Measurements from ENCODE around the gene NDE1. TPM values are rescaled to one million over a fixed set of nuclear protein-coding genes. Genes with fewer than 3 reads are reported as not detected.

Gene NDE1
- total and polyA plus RNA-seq, 2 of the 8 experiments (the other 6 are each of a cell fraction or from before 2014, with no cell fraction given), result 13.3 to 41.3 TPM

GRCh38 chr16:15729152-15729551, 79.1 kb downstream of the NDE1 start:
- no peaks in the 10 kb centered on the region for H3K9me3 ChIP-seq (ENCODE audit: insufficient read depth in 2 of 2, low read depth in 1 of 2, low read length in 1 of 2)
- H2AK5ac ChIP-seq (ENCODE audit: low read depth, low read length), result no peak overlapping the region
- H4K91ac ChIP-seq (replicated peaks; ENCODE audit: insufficient read length, low read length), result no peak overlapping the region
- no peak overlapping the region for H2BK5ac ChIP-seq (ENCODE audit: low read depth, low read length)
- H3K4me3 ChIP-seq (ENCODE audit: extremely low read depth in 1 of 4, insufficient read depth in 2 of 4, low read depth in 3 of 4, low read length in 4 of 4), result no peak overlapping the region
- no peak overlapping the region for H3K56ac ChIP-seq (replicated peaks; ENCODE audit: insufficient read length, low read depth, low read length)
- no peak overlapping the region for H3K14ac ChIP-seq (ENCODE audit: insufficient read length)
- H3K23ac ChIP-seq (ENCODE audit: insufficient read length), result no peak overlapping the region
- H3K4ac ChIP-seq (replicated peaks; ENCODE audit: insufficient read length, low read depth, low read length), result no peak overlapping the region
- 86% methylated on average over 7 of the region's 7 CpGs; no CpG with 5 or more reads in 1 of the 2 experiments for WGBS, 2 experiments (ENCODE audit: extremely low coverage in 1 of 2, insufficient coverage in 1 of 2, insufficient read length in 1 of 2, insufficient replicate concordance in 2 of 2, low coverage in 1 of 2, low lambda C conversion rate in 2 of 2, missing lambda C conversion rate in 1 of 2)
- no peak overlapping the region for H2BK12ac ChIP-seq (ENCODE audit: low read depth, low read length)
- no peak for FAIRE-seq
- no peak overlapping the region for H2BK20ac ChIP-seq (ENCODE audit: low read length)
- no peaks in the 10 kb centered on the region for H4K20me1 ChIP-seq (replicated peaks in 1 of 2; ENCODE audit: control insufficient read depth in 1 of 2, insufficient read depth in 2 of 2, low read length in 2 of 2)
- H3K79me1 ChIP-seq (ENCODE audit: low read depth, low read length), result no peaks in the 10 kb centered on the region
- CTCF ChIA-PET (ENCODE audit: partially characterized antibody), result interaction anchor here (0.6 to 1.8 kb wide), 5 partner anchors 11 to 34 kb away, joined by 3 to 5 read pairs (median 3); no protein-coding TSS in a partner anchor
- H3K4me2 ChIP-seq (ENCODE audit: insufficient read depth in 1 of 2, low read depth in 2 of 2, low read length in 2 of 2), result no peak overlapping the region
- DNase-seq (ENCODE audit: low read depth in 1 of 2, low spot score in 2 of 2), result no peak
- H3K9ac ChIP-seq (replicated peaks in 1 of 4; ENCODE audit: extremely low read depth in 1 of 4, low read depth in 3 of 4, low read length in 3 of 4), result no peak overlapping the region
- no peak overlapping the region for H4K5ac ChIP-seq (ENCODE audit: insufficient read length, low read depth, low read length)
- H3K27ac ChIP-seq (ENCODE audit: low read depth, low read length), result no peak overlapping the region
- H3K4me1 ChIP-seq (replicated peaks in 1 of 4; ENCODE audit: control insufficient read depth in 3 of 4, insufficient read depth in 4 of 4, low read length in 3 of 4), result no peaks in the 10 kb centered on the region
- POLR2A ChIA-PET (ENCODE audit: partially characterized antibody), result interaction anchor here (2.3 kb wide), 1 partner anchor 11 kb away, joined by 7 read pairs; no protein-coding TSS in a partner anchor
- no peaks in the 10 kb centered on the region for H3K79me2 ChIP-seq (ENCODE audit: control insufficient read depth in 1 of 2, insufficient read depth in 2 of 2, low read length in 2 of 2)
- peak overlapping the region; percentile 28; the same call in 1 of the 2 replicates for H4K8ac ChIP-seq (ENCODE audit: extremely low read depth, insufficient read depth, low read length)
- no peak overlapping the region for H2BK15ac ChIP-seq (ENCODE audit: low read length)
- no peaks in the 10 kb centered on the region for H3K23me2 ChIP-seq (ENCODE audit: low read depth, low read length)
- H3K18ac ChIP-seq (ENCODE audit: extremely low read depth, low read length), result no peak overlapping the region
- no peak overlapping the region for H2AFZ ChIP-seq (ENCODE audit: low read length)
- peaks cover 0 to 6% (median 0%) of the 10 kb centered on the region in 4 experiments; a peak in 3 of 8 replicates for H3K36me3 ChIP-seq (ENCODE audit: control insufficient read depth in 2 of 4, insufficient read depth in 4 of 4, low read length in 3 of 4)
- no peak for TF ChIP-seq SUZ12 (IDR thresholded peaks at IDR 0.05; ENCODE audit: low read length)
- no peak for TF ChIP-seq SP2 (IDR thresholded peaks at IDR 0.05; ENCODE audit: low read length)
- TF ChIP-seq POU5F1 (IDR thresholded peaks at IDR 0.05; ENCODE audit: low read depth, low read length), result no peak
- TF ChIP-seq MAX (IDR thresholded peaks at IDR 0.05), result no peak
- TF ChIP-seq JUN (IDR thresholded peaks at IDR 0.05; ENCODE audit: low read depth, low read length), result no peak
- TF ChIP-seq TAF7 (optimal IDR thresholded peaks at IDR 0.05; ENCODE audit: borderline replicate concordance, low read depth, low read length), result no peak
- TF ChIP-seq E2F6 (IDR thresholded peaks at IDR 0.05), result no peak
- TF ChIP-seq, protein P1, sequence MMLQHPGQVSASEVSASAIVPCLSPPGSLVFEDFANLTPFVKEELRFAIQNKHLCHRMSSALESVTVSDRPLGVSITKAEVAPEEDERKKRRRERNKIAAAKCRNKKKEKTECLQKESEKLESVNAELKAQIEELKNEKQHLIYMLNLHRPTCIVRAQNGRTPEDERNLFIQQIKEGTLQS (IDR thresholded peaks at IDR 0.05; ENCODE audit: insufficient read depth, low read depth, low read length), result no peak
- no peak for TF ChIP-seq CREB1 (IDR thresholded peaks at IDR 0.05)
- no peak for TF ChIP-seq CHD1 (IDR thresholded peaks at IDR 0.05; ENCODE audit: low read depth, low read length)
- H2BK120ac ChIP-seq (replicated peaks; ENCODE audit: low read depth, low read length), result no peak overlapping the region
- H3K27me3 ChIP-seq (replicated peaks in 1 of 4; ENCODE audit: control insufficient read depth in 3 of 4, extremely low read depth in 1 of 4, insufficient read depth in 3 of 4, low read length in 3 of 4), result no peaks in the 10 kb centered on the region

Measured in H1 (cell line).